Trophoblast cell (in vitro differentiated cells and primary cell): ENCODE data around the gene MUC6.

ENCODE experiments used
- DNase-seq, 2 donors: peaks; one replicate each; pipeline ENCODE4 v3.0.0-alpha.2; 2016
- H2AFZ ChIP-seq: 2 replicates; pipeline ENCODE4 v1.6.1; 2013; ENCODE audit warnings: low read length, moderate library complexity, mild to moderate bottlenecking; ENCODE audit not compliant: insufficient read depth, poor library complexity
- H2AK5ac ChIP-seq: 2 replicates; pipeline ENCODE4 v1.6.1; 2013; ENCODE audit warnings: mild to moderate bottlenecking, low read length
- H2BK120ac ChIP-seq: 2 replicates; pipeline ENCODE4 v1.6.1; 2013; ENCODE audit warnings: low read length, mild to moderate bottlenecking, moderate library complexity; ENCODE audit not compliant: insufficient read depth, poor library complexity
- H2BK12ac ChIP-seq: 2 replicates; pipeline ENCODE4 v1.6.1; 2013; ENCODE audit warnings: mild to moderate bottlenecking, low read length, moderate library complexity
- H2BK5ac ChIP-seq: 2 replicates; pipeline ENCODE4 v1.6.1; 2013; ENCODE audit warnings: low read length, low read depth, moderate library complexity, mild to moderate bottlenecking; ENCODE audit not compliant: poor library complexity
- H3K14ac ChIP-seq: 2 replicates; pipeline ENCODE4 v1.6.1; 2013; ENCODE audit warnings: mild to moderate bottlenecking, low read length
- H3K18ac ChIP-seq: 2 replicates; pipeline ENCODE4 v1.6.1; 2013; ENCODE audit warnings: mild to moderate bottlenecking, low read length
- H3K23ac ChIP-seq: 2 replicates; pipeline ENCODE4 v1.6.1; 2013; ENCODE audit warnings: low read length
- H3K27ac ChIP-seq: 2 replicates; pipeline ENCODE4 v1.5.1; 2013; ENCODE audit warnings: low read depth, mild to moderate bottlenecking, inconsistent platforms, low read length, moderate library complexity
- H3K27me3 ChIP-seq: 2 replicates; pipeline ENCODE4 v1.6.1; 2013; ENCODE audit warnings: inconsistent platforms, mild to moderate bottlenecking, low read length, moderate library complexity; ENCODE audit not compliant: insufficient read depth
- H3K36me3 ChIP-seq, 2 experiments: 1 replicate in 1 of 2; 2 replicates in 1 of 2; pipeline ENCODE4 v1.6.1; 2013; ENCODE audit warnings: low read length in 2 of 2, mild to moderate bottlenecking in 2 of 2, moderate library complexity in 1 of 2; ENCODE audit not compliant: insufficient read depth in 2 of 2, control insufficient read depth in 1 of 2
- H3K4ac ChIP-seq: 2 replicates; pipeline ENCODE4 v1.6.1; 2013; ENCODE audit warnings: low read depth, mild to moderate bottlenecking, low read length, moderate library complexity
- H3K4me1 ChIP-seq, 2 experiments: 1 replicate in 1 of 2; 2 replicates in 1 of 2; pipeline ENCODE4 v1.6.1; 2013; ENCODE audit warnings: low read length in 2 of 2, mild to moderate bottlenecking in 2 of 2, moderate library complexity in 1 of 2; ENCODE audit not compliant: insufficient read depth in 2 of 2, control insufficient read depth in 1 of 2
- H3K4me2 ChIP-seq: 2 replicates; pipeline ENCODE4 v1.6.1; 2013; ENCODE audit warnings: inconsistent platforms, mild to moderate bottlenecking, low read length, moderate library complexity
- H3K4me3 ChIP-seq: 2 replicates; pipeline ENCODE4 v1.5.1; 2013; ENCODE audit warnings: mild to moderate bottlenecking, low read depth, low read length, inconsistent platforms
- H3K79me1 ChIP-seq: one replicate; pipeline ENCODE4 v1.6.1; 2013; ENCODE audit warnings: low read length
- H3K79me2 ChIP-seq: 2 replicates; pipeline ENCODE4 v1.6.1; 2013; ENCODE audit warnings: low read length, mild to moderate bottlenecking; ENCODE audit not compliant: control insufficient read depth, insufficient read depth, poor library complexity
- H3K9ac ChIP-seq: 2 replicates; pipeline ENCODE4 v1.6.1; 2013; ENCODE audit warnings: mild to moderate bottlenecking, low read length
- H3K9me3 ChIP-seq: 2 replicates; pipeline ENCODE4 v1.6.1; 2013; ENCODE audit warnings: low read depth, mild to moderate bottlenecking, control low read depth, inconsistent platforms, low read length; ENCODE audit not compliant: insufficient read depth
- H4K12ac ChIP-seq: 2 replicates; pipeline ENCODE4 v1.6.1; 2013; ENCODE audit warnings: low read depth, mild to moderate bottlenecking, low read length, moderate library complexity
- H4K8ac ChIP-seq: 2 replicates; pipeline ENCODE4 v1.6.1; 2013; ENCODE audit warnings: low read depth, mild to moderate bottlenecking, low read length, moderate library complexity
- H4K91ac ChIP-seq: one replicate; pipeline ENCODE4 v1.6.1; 2013; ENCODE audit warnings: low read depth, mild to moderate bottlenecking, low read length, moderate library complexity
- WGBS: extraction: QIAGEN DNeasy Blood & Tissue Kit; methylation state at CpG from one replicate; pipeline ENCODE4 v1.1.7; 2013; ENCODE audit warnings: missing lambda C conversion rate; ENCODE audit not compliant: insufficient read length, insufficient coverage; ENCODE audit errors: extremely low coverage; 5-methylcytosine and 5-hydroxymethylcytosine counted together

MUC6 gene

GRCh38 chr11:1002406-1002984 lies 34.0 kb downstream of the MUC6 start:
- Histone ChIP-seq H3K79me2 (no peaks in the 10 kb centered on the region), H3K4me1 (no peaks in the 10 kb centered on the region), H4K8ac (no peak overlapping the region), H3K27me3 (no peaks in the 10 kb centered on the region), H2AFZ (no peak overlapping the region), H2BK120ac (no peak overlapping the region), H3K79me1 (no peaks in the 10 kb centered on the region), H2AK5ac (no peak overlapping the region), H3K18ac (peak overlapping the region; percentile 11), H3K36me3 (peaks cover 59 to 70% of the 10 kb centered on the region in 2 experiments), H3K9me3 (peaks cover 6% of the 10 kb centered on the region), H3K4ac (no peak overlapping the region), H3K27ac (no peak overlapping the region), H2BK5ac (no peak overlapping the region), H3K23ac (no peak overlapping the region), H2BK12ac (no peak overlapping the region), H3K9ac (no peak overlapping the region), H3K4me3 (no peak overlapping the region), H4K12ac (no peak overlapping the region), H4K91ac (no peak overlapping the region), H3K4me2 (no peak overlapping the region), H3K14ac (no peak overlapping the region)
- WGBS = no CpG with 5 or more reads among the region's 20 CpGs
- DNase-seq = no peak

DNA sequence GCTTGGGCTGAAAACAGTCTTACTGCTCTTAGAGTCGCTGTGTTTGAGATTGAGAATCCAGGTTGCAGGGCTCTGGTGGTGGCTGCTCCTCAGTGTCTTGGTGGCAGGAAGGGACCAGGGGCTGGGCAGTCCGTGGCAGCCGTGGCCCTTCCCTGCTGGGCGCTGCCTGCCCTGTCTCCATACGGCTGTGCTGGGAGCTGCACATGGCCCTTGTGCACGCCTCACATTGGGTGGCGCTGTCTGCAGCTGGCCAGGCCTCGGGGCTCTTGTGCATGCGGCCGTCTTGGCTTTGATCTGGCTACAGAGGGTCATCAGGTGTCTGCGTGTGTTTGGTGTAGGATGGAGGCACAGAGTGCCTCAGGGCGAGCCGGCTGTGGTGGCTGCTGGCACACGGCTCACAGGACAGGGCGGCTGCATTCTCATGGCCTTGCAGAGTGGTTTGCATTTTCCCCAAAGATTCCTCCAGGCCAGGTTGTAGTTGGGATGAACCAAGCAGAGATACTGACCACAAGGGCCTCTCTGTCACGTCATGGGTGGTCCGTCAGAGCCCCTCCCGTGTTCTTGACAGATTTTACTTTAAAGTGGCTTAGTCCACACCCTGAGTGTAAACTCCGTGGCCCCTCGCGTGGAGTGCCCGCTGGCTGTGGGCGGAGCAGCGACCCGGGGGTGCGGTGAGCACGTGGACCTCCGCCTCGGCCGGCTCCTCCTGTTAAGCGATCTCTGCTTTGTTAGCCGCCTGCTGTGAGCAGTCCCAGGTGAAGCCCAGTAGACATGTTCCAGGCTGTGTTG lies 34.7 kb downstream of the MUC6 start:
- H4K12ac ChIP-seq = no peak overlapping the region
- no peak overlapping the region for H2AK5ac ChIP-seq
- no peak overlapping the region for H2BK12ac ChIP-seq
- no peak overlapping the region for H3K4me3 ChIP-seq
- H3K36me3 ChIP-seq = peaks cover 60 to 70% of the 10 kb centered on the region in 2 experiments
- no peaks in the 10 kb centered on the region for H3K27me3 ChIP-seq
- no peak overlapping the region for H2BK5ac ChIP-seq
- no peak overlapping the region for H4K91ac ChIP-seq
- no peak overlapping the region for H3K27ac ChIP-seq
- H3K79me1 ChIP-seq = no peaks in the 10 kb centered on the region
- H3K14ac ChIP-seq = no peak overlapping the region
- H3K4me1 ChIP-seq = no peaks in the 10 kb centered on the region
- no peaks in the 10 kb centered on the region for H3K79me2 ChIP-seq
- no peak overlapping the region for H3K4ac ChIP-seq
- peaks cover 6% of the 10 kb centered on the region for H3K9me3 ChIP-seq
- H2BK120ac ChIP-seq = no peak overlapping the region
- no peak overlapping the region for H2AFZ ChIP-seq
- H4K8ac ChIP-seq = no peak overlapping the region
- DNase-seq = peak; percentile 63 to 75
- WGBS = no CpG with 5 or more reads among the region's 32 CpGs
- no peak overlapping the region for H3K9ac ChIP-seq
- no peak overlapping the region for H3K4me2 ChIP-seq
- no peak overlapping the region for H3K18ac ChIP-seq
- no peak overlapping the region for H3K23ac ChIP-seq

GRCh38 chr11:1000357-1001278 lies 35.9 kb downstream of the MUC6 start:
- no peak for DNase-seq
- no peaks in the 10 kb centered on the region for H3K79me2 ChIP-seq
- no peak overlapping the region for H3K9ac ChIP-seq
- no peak overlapping the region for H4K8ac ChIP-seq
- peaks cover 4% of the 10 kb centered on the region for H3K9me3 ChIP-seq
- no peak overlapping the region for H3K4me2 ChIP-seq
- no peaks in the 10 kb centered on the region for H3K79me1 ChIP-seq
- no peak overlapping the region for H2BK120ac ChIP-seq
- H2AFZ ChIP-seq = no peak overlapping the region
- no peak overlapping the region for H3K4ac ChIP-seq
- H3K18ac ChIP-seq = no peak overlapping the region
- H4K12ac ChIP-seq = no peak overlapping the region
- H3K4me1 ChIP-seq = no peaks in the 10 kb centered on the region
- H2AK5ac ChIP-seq = no peak overlapping the region
- H2BK12ac ChIP-seq = no peak overlapping the region
- no peak overlapping the region for H3K14ac ChIP-seq
- no peak overlapping the region for H3K23ac ChIP-seq
- no peak overlapping the region for H3K27ac ChIP-seq
- no peak overlapping the region for H4K91ac ChIP-seq
- no CpG with 5 or more reads among the region's 38 CpGs for WGBS
- H3K27me3 ChIP-seq = no peaks in the 10 kb centered on the region
- no peak overlapping the region for H3K4me3 ChIP-seq
- H2BK5ac ChIP-seq = no peak overlapping the region
- peaks cover 64 to 74% of the 10 kb centered on the region in 2 experiments for H3K36me3 ChIP-seq

DNA sequence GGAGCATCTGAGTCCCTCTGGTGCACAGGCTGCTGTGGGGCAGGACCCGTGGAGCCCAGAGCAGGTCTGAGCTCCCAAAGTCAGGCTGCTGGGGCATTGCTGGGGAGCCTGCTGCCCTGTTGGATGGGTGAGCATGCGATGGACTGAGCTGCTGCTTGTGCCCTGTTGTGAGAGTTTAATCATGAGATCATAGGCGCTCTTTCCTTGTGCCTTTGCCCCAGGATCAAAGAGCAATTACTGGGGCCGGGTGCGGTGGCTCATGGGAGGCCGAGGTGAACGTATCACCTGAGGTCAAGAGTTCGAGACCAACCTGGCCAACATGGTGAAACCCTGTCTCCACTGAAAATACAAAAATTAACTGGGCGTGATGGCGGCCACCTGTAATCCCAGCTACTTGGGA lies 37.5 kb downstream of the MUC6 start:
- Histone ChIP-seq H4K8ac (no peak overlapping the region), H3K79me1 (no peaks in the 10 kb centered on the region), H3K79me2 (no peaks in the 10 kb centered on the region), H2BK12ac (no peak overlapping the region), H4K12ac (no peak overlapping the region), H2AK5ac (no peak overlapping the region), H3K36me3 (peaks cover 63 to 70% of the 10 kb centered on the region in 2 experiments), H3K4ac (no peak overlapping the region), H2AFZ (no peak overlapping the region), H3K4me2 (no peak overlapping the region), H3K9me3 (peaks cover 4% of the 10 kb centered on the region), H2BK120ac (no peak overlapping the region), H2BK5ac (no peak overlapping the region), H3K4me3 (no peak overlapping the region), H3K9ac (peak overlapping the region; percentile 45), H3K27ac (no peak overlapping the region), H4K91ac (no peak overlapping the region), H3K14ac (no peak overlapping the region), H3K4me1 (no peaks in the 10 kb centered on the region), H3K27me3 (no peaks in the 10 kb centered on the region), H3K23ac (no peak overlapping the region), H3K18ac (no peak overlapping the region)
- no CpG with 5 or more reads among the region's 10 CpGs for WGBS
- no peak for DNase-seq
